Measurements from ENCODE around the gene KAZALD1.

GRCh38 chr10:101064415-101065030, 2.7 kb downstream of the KAZALD1 start:
- TF ChIP-seq, protein P1, sequence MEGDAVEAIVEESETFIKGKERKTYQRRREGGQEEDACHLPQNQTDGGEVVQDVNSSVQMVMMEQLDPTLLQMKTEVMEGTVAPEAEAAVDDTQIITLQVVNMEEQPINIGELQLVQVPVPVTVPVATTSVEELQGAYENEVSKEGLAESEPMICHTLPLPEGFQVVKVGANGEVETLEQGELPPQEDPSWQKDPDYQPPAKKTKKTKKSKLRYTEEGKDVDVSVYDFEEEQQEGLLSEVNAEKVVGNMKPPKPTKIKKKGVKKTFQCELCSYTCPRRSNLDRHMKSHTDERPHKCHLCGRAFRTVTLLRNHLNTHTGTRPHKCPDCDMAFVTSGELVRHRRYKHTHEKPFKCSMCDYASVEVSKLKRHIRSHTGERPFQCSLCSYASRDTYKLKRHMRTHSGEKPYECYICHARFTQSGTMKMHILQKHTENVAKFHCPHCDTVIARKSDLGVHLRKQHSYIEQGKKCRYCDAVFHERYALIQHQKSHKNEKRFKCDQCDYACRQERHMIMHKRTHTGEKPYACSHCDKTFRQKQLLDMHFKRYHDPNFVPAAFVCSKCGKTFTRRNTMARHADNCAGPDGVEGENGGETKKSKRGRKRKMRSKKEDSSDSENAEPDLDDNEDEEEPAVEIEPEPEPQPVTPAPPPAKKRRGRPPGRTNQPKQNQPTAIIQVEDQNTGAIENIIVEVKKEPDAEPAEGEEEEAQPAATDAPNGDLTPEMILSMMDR (IDR thresholded peaks at IDR 0.05) = no peak
- no peak for TF ChIP-seq EZH2 (IDR thresholded peaks at IDR 0.05; ENCODE audit: borderline replicate concordance, insufficient read depth, low read depth, low read length, poor library complexity, severe bottlenecking)

Data from B cell (primary cell).